Pons (tissue), 1 donor: ENCODE measurements around the gene WASHC2C.
"Not testable (repeated sequence)": the region's sequence is repeated elsewhere in the genome, so short reads cannot be mapped to it uniquely, and the experiment has no call there.

Experiments
- DNase-seq: peaks from one replicate; pipeline ENCODE4 v3.0.0-alpha.2; 2016; ENCODE audit warnings: low spot score

WASHC2C gene

GRCh38 chr10:45726703-45727420 is at the start of gene WASHC2C:
TSS of gene WASHC2C (plus strand) at chr10:45727266. CDS start at chr10:45727318, 52 bp downstream.
- DNase-seq = peak; percentile 77

GRCh38 chr10:45678467-45678866 is 48.6 kb upstream of the WASHC2C start:
- DNase-seq = not testable (repeated sequence)

- not testable (repeated sequence) for DNase-seq
Observed at GRCh38 chr10:45710200-45710796, 16.8 kb upstream of the WASHC2C start.

- DNase-seq = not testable (repeated sequence)
Observed at GRCh38 chr10:45711223-45711622, 15.8 kb upstream of the WASHC2C start.

GRCh38 chr10:45717053-45717452 is 10.0 kb upstream of the WASHC2C start:
- not testable (repeated sequence) for DNase-seq

GRCh38 chr10:45717642-45718041 is 9.4 kb upstream of the WASHC2C start:
- not testable (repeated sequence) for DNase-seq

- not testable (repeated sequence) for DNase-seq
Observed at GRCh38 chr10:45721503-45721902, 5.6 kb upstream of the WASHC2C start.

- not testable (repeated sequence) for DNase-seq
Observed at GRCh38 chr10:45723851-45724250, 3.2 kb upstream of the WASHC2C start.

GRCh38 chr10:45727421-45727965 is 427 bp downstream of the WASHC2C start:
- not testable (repeated sequence) for DNase-seq

- DNase-seq = not testable (repeated sequence)
Observed at GRCh38 chr10:45734449-45734848, 7.4 kb downstream of the WASHC2C start.

- peak; percentile 1 for DNase-seq
Observed at GRCh38 chr10:45734867-45735266, 7.8 kb downstream of the WASHC2C start.

- DNase-seq = not testable (repeated sequence)
Observed at GRCh38 chr10:45741559-45741958, 14.5 kb downstream of the WASHC2C start.

- not testable (repeated sequence) for DNase-seq
Observed at GRCh38 chr10:45742014-45742413, 14.9 kb downstream of the WASHC2C start.

- not testable (repeated sequence) for DNase-seq
Observed at GRCh38 chr10:45751141-45751540, 24.1 kb downstream of the WASHC2C start.

- DNase-seq = not testable (repeated sequence)
Observed at GRCh38 chr10:45752210-45752609, 25.1 kb downstream of the WASHC2C start.

- not testable (repeated sequence) for DNase-seq
Observed at GRCh38 chr10:45753979-45754495, 27.0 kb downstream of the WASHC2C start.

GRCh38 chr10:45755083-45755482 is 28.0 kb downstream of the WASHC2C start:
- DNase-seq = not testable (repeated sequence)

- not testable (repeated sequence) for DNase-seq
Observed at GRCh38 chr10:45756065-45756464, 29.0 kb downstream of the WASHC2C start.

GRCh38 chr10:45757661-45758396 is 30.8 kb downstream of the WASHC2C start:
- not testable (repeated sequence) for DNase-seq

- not testable (repeated sequence) for DNase-seq
Observed at GRCh38 chr10:45761622-45762021, 34.6 kb downstream of the WASHC2C start.

- DNase-seq = not testable (repeated sequence)
Observed at GRCh38 chr10:45763037-45763436, 36.0 kb downstream of the WASHC2C start.

- DNase-seq = not testable (repeated sequence)
Observed at GRCh38 chr10:45768334-45768733, 41.3 kb downstream of the WASHC2C start.
